GM12878 (cell line): ENCODE data around the gene SHLD1. TPM values are rescaled to one million over a fixed set of nuclear protein-coding genes. Genes with fewer than 3 reads are reported as not detected.

Experiments
- ATAC-seq: fragments of 200-7000 bp; cut with Tn5 transposase; 3 replicates; pipeline ENCODE4 v1.9.1; 2020; ENCODE audit warnings: mild to moderate bottlenecking, moderate library complexity
- BruUV-seq: library from RNA; stranded (reverse); fragments of 400-500 nt; replicated peaks from 2 replicates; lab custom pipeline; 2021; lab: Mats Ljungman, UMichigan
- CTCF ChIA-PET: fragments of 300-600 bp; sonication (Branson Sonifier 250); formaldehyde crosslinking; extraction: SDS; loops from one replicate; lab custom pipeline; 2021; ENCODE audit warnings: inconsistent platforms; lab: Yijun Ruan, JAX
- POLR2A ChIA-PET: fragments of 350-600 bp; formaldehyde crosslinking; extraction: SDS; loops from one replicate; lab custom pipeline; 2021; ENCODE audit warnings: inconsistent platforms; lab: Charles Lee
- RAD21 ChIA-PET: fragments of 300-600 bp; sonication (Branson Sonifier 250); formaldehyde crosslinking; loops from one replicate; lab custom pipeline; 2023; ENCODE audit warnings: antibody characterized with exemption; ENCODE audit not compliant: unreplicated experiment; lab: Charles Lee
- SMC1A ChIA-PET: fragments of 300-600 bp; sonication (Branson Sonifier 250); formaldehyde crosslinking; loops from one replicate; lab custom pipeline; 2023; ENCODE audit not compliant: unreplicated experiment, uncharacterized antibody; lab: Charles Lee
- DNase-seq: peaks from one replicate; pipeline ENCODE4 v3.0.0-alpha.2; 2011; ENCODE audit warnings: low read depth, low spot score
- FAIRE-seq: peaks from 3 replicates; lab custom pipeline; 2011; peaks lifted over from hg19 to GRCh38; lab: Jason Lieb, UNC
- H2AFZ ChIP-seq: 2 replicates; pipeline ENCODE4 v1.6.0; 2011; ENCODE audit warnings: low read depth, low read length, control low read depth; ENCODE audit not compliant: control insufficient read depth
- H3K27ac ChIP-seq: 2 replicates; pipeline ENCODE4 v1.5.1; 2011; ENCODE audit warnings: control low read depth; ENCODE audit not compliant: control insufficient read depth, insufficient read depth
- H3K27me3 ChIP-seq, 2 experiments: replicated peaks in 1 of 2; 2 replicates each; pipeline versions ENCODE4 v1.6.0 to v1.6.1; 2011; ENCODE audit warnings: low read length in 1 of 2; ENCODE audit not compliant: control insufficient read depth in 2 of 2, insufficient read depth in 2 of 2
- H3K36me3 ChIP-seq, 2 experiments: 2 replicates each; pipeline ENCODE4 v1.5.1; 2011; ENCODE audit warnings: low read length in 1 of 2; ENCODE audit not compliant: control insufficient read depth in 2 of 2, insufficient read depth in 2 of 2
- H3K4me1 ChIP-seq: 2 replicates; pipeline ENCODE4 v1.6.1; 2011; ENCODE audit warnings: mild to moderate bottlenecking, low read length, moderate library complexity, mixed read lengths; ENCODE audit not compliant: control insufficient read depth, insufficient read depth
- H3K4me2 ChIP-seq: 2 replicates; pipeline ENCODE4 v1.6.0; 2011; ENCODE audit warnings: control low read depth; ENCODE audit not compliant: control insufficient read depth, insufficient read depth
- H3K4me3 ChIP-seq: fragments of 200-600 bp; sonication (generic); 2 replicates; pipeline ENCODE4 v1.5.1; 2016
- H3K79me2 ChIP-seq: 2 replicates; pipeline ENCODE4 v1.6.0; 2011; ENCODE audit warnings: low read length; ENCODE audit not compliant: control insufficient read depth, insufficient read depth
- H3K9ac ChIP-seq: 2 replicates; pipeline ENCODE4 v1.8.0; 2011; ENCODE audit warnings: low read length, control low read depth, mixed read lengths; ENCODE audit not compliant: control insufficient read depth, insufficient read depth
- H3K9me3 ChIP-seq: replicated peaks from 3 replicates; pipeline ENCODE4 v1.5.1; 2011; ENCODE audit warnings: mild to moderate bottlenecking, low read length; ENCODE audit not compliant: control insufficient read depth, insufficient read depth
- H4K20me1 ChIP-seq: 2 replicates; pipeline ENCODE4 v1.6.0; 2011; ENCODE audit not compliant: control insufficient read depth, insufficient read depth
- CBFB ChIP-seq: IDR thresholded peaks from 2 replicates; pipeline ENCODE4 v1.6.1; 2016; ENCODE audit warnings: antibody characterized with exemption, low read depth
- CEBPB ChIP-seq, 2 experiments: fragments of 150-350 bp in 1 of 2; IDR thresholded peaks; 2 replicates each; pipeline ENCODE4 v1.6.1; 2012 to 2014; ENCODE audit warnings: low read depth in 2 of 2, low read length in 2 of 2, borderline replicate concordance in 1 of 2, inconsistent platforms in 1 of 2
- CHD2 ChIP-seq: IDR thresholded peaks from 2 replicates; pipeline ENCODE4 v1.6.1; 2011; ENCODE audit warnings: low read depth, low read length, improper control_type of control experiment, borderline replicate concordance
- CTCF ChIP-seq, 3 experiments: IDR thresholded peaks in 2 of 3; conservative IDR thresholded peaks in 1 of 3; 2 replicates each; pipeline ENCODE4 v1.5.1; 2011; ENCODE audit warnings: low read depth in 3 of 3, low read length in 3 of 3, mild to moderate bottlenecking in 3 of 3, control low read depth in 2 of 3, moderate library complexity in 2 of 3, inconsistent platforms in 1 of 3, mixed read lengths in 1 of 3; ENCODE audit not compliant: control insufficient read depth in 2 of 3, insufficient read depth in 1 of 3; ENCODE audit errors: extremely low read depth in 1 of 3
- ETV6 ChIP-seq, 2 experiments: fragments of 450-650 bp in 1 of 2; IDR thresholded peaks in 1 of 2; conservative IDR thresholded peaks in 1 of 2; 2 replicates each; pipeline ENCODE4 v1.6.1; 2014; ENCODE audit warnings: antibody characterized with exemption in 1 of 2, borderline replicate concordance in 1 of 2, low read depth in 1 of 2, mild to moderate bottlenecking in 1 of 2, moderate library complexity in 1 of 2
- GABPA ChIP-seq: IDR thresholded peaks from 2 replicates; pipeline ENCODE4 v1.6.1; 2014; ENCODE audit warnings: antibody characterized with exemption, low read depth, mild to moderate bottlenecking, inconsistent platforms
- JUNB ChIP-seq: IDR thresholded peaks from 2 replicates; pipeline ENCODE4 v1.6.1; 2016; ENCODE audit warnings: antibody characterized with exemption, mild to moderate bottlenecking
- KAT2A ChIP-seq: conservative IDR thresholded peaks from 2 replicates; pipeline ENCODE4 v1.6.1; 2011; ENCODE audit warnings: low read depth, low read length; ENCODE audit not compliant: control insufficient read depth
- MYB ChIP-seq: fragments of 150-350 bp; IDR thresholded peaks from 2 replicates; pipeline ENCODE4 v1.6.1; 2014; ENCODE audit warnings: mild to moderate bottlenecking, low read depth, low read length, borderline replicate concordance
- POLR2AphosphoS5 ChIP-seq: IDR thresholded peaks from 2 replicates; pipeline ENCODE4 v1.6.1; 2011; ENCODE audit warnings: mild to moderate bottlenecking, low read length, inconsistent platforms
- SMAD5 ChIP-seq: IDR thresholded peaks from 2 replicates; pipeline ENCODE4 v1.6.1; 2016; ENCODE audit warnings: antibody characterized with exemption, low read depth
- SMARCA5 ChIP-seq: fragments of 450-650 bp; IDR thresholded peaks from 2 replicates; pipeline ENCODE4 v1.6.1; 2017; ENCODE audit warnings: mild to moderate bottlenecking
- STAT3 ChIP-seq: IDR thresholded peaks from 2 replicates; pipeline ENCODE4 v1.6.1; 2011; ENCODE audit warnings: low read depth, low read length, improper control_type of control experiment
- TCF12 ChIP-seq: IDR thresholded peaks from 2 replicates; pipeline ENCODE4 v1.6.1; 2011; ENCODE audit warnings: low read depth, mild to moderate bottlenecking, low read length
- TCF3 ChIP-seq: IDR thresholded peaks from 2 replicates; pipeline ENCODE4 v1.6.1; 2012; ENCODE audit warnings: low read depth, mild to moderate bottlenecking, low read length, borderline replicate concordance; ENCODE audit not compliant: insufficient read depth
- USF2 ChIP-seq: IDR thresholded peaks from 2 replicates; pipeline ENCODE4 v1.6.1; 2011; ENCODE audit warnings: low read depth, low read length, improper control_type of control experiment, borderline replicate concordance
- ZNF207 ChIP-seq: fragments of 450-650 bp; IDR thresholded peaks from 2 replicates; pipeline ENCODE4 v1.6.1; 2014; ENCODE audit warnings: antibody characterized with exemption, mild to moderate bottlenecking, borderline replicate concordance
- WGBS: methylation state at CpG from one replicate; pipeline ENCODE4 v1.1.6; 2016; ENCODE audit warnings: low lambda C conversion rate; ENCODE audit not compliant: insufficient replicate concordance, insufficient coverage; ENCODE audit errors: missing lambda C conversion rate; 5-methylcytosine and 5-hydroxymethylcytosine counted together
- in situ Hi-C: fragments of 300-500 bp; cut with MboI; formaldehyde crosslinking; loops from 9 replicates; pipeline ENCODE4 v1.14.3; 2018; ENCODE audit warnings: mixed read lengths
- intact Hi-C: fragments of 100-400 bp; cut with micrococcal nuclease; formaldehyde crosslinking; loops from one replicate; pipeline ENCODE4 v1.14.2; 2022; ENCODE audit not compliant: unreplicated experiment
- polyA plus RNA-seq, 11 experiments: library from polyadenylated mRNA; depleted of rRNA in 4 of 11; unstranded in 6 of 11; stranded (reverse) in 5 of 11; fragments of >200 nt; fragmentation: Nextera tagmentation in 4 of 11; fragmentation: Illumina TruSeq in 1 of 11; extraction: Ambion mirVana in 4 of 11; extraction: Trizol in 1 of 11; gene quantifications; 1 replicate in 1 of 11; 2 replicates in 10 of 11; pipeline versions ENCODE4 v1.2.1 to v1.2.3, GENCODE V29; 2011 to 2016; ENCODE audit warnings: inconsistent platforms in 2 of 11, missing spikeins in 2 of 11, low read depth in 1 of 11
- total RNA-seq, 4 experiments: library from RNA; depleted of rRNA in 3 of 4; stranded (reverse); fragments of >200 nt in 3 of 4; fragmentation: Illumina TruSeq in 1 of 4; extraction: Trizol in 1 of 4; gene quantifications; 2 replicates each; pipeline versions ENCODE4 v1.2.1 to v1.2.3, GENCODE V29; 2013 to 2021

The SHLD1 gene
- total and polyA plus RNA-seq, 10 of the 15 experiments (the other 5 are each of a cell fraction or from before 2014, with no cell fraction given), result 10.8 to 70.9 (median 25.4) TPM

GRCh38 chr20:5863040-5863833, 113.0 kb downstream of the SHLD1 start (continued):
- TF ChIP-seq KAT2A, result no peak
- no peak for TF ChIP-seq CEBPB (IDR thresholded peaks at IDR 0.05; ENCODE audit: borderline replicate concordance in 1 of 2, low read depth in 2 of 2, low read length in 2 of 2)

GRCh38 chr20:5864428-5864827, 114.2 kb downstream of the SHLD1 start:
- Histone ChIP-seq H3K36me3 (no peaks in the 10 kb centered on the region), H3K9ac (no peak overlapping the region), H3K27me3 (no peaks in the 10 kb centered on the region), H3K4me3 (no peak overlapping the region), H3K9me3 (no peaks in the 10 kb centered on the region), H3K27ac (no peak overlapping the region), H3K79me2 (no peaks in the 10 kb centered on the region), H4K20me1 (no peaks in the 10 kb centered on the region), H3K4me1 (no peaks in the 10 kb centered on the region), H3K4me2 (no peak overlapping the region), H2AFZ (no peak overlapping the region)
- DNase-seq (no peak), ATAC-seq (no peak), FAIRE-seq (no peak)
- BruUV-seq, result no TSS peak
- no peak for TF ChIP-seq USF2
- TF ChIP-seq CTCF (IDR thresholded peaks at IDR 0.05 in 2 of 3, conservative IDR thresholded peaks at IDR 0.05 in 1 of 3; ENCODE audit: control insufficient read depth in 2 of 3, extremely low read depth in 1 of 3, insufficient read depth in 1 of 3, low read depth in 3 of 3, low read length in 3 of 3), result no peak
- TF ChIP-seq SMAD5, result no peak
- no peak for TF ChIP-seq GABPA
- no peak for TF ChIP-seq TCF12
- TF ChIP-seq CBFB, result no peak
- no peak for TF ChIP-seq CHD2
- TF ChIP-seq MYB, result no peak
- TF ChIP-seq STAT3, result no peak
- TF ChIP-seq TCF3, result no peak
- no peak for TF ChIP-seq SMARCA5
- TF ChIP-seq ETV6 (conservative IDR thresholded peaks at IDR 0.05 in 1 of 2, IDR thresholded peaks at IDR 0.05 in 1 of 2; ENCODE audit: borderline replicate concordance in 1 of 2, low read depth in 1 of 2), result no peak
- no peak for TF ChIP-seq ZNF207
- TF ChIP-seq JUNB, result no peak
- no peak for TF ChIP-seq POLR2AphosphoS5
- SMC1A ChIA-PET, result interaction anchor here (1.2 kb wide), 1 partner anchor 76 kb away, joined by 3 read pairs; no protein-coding TSS in a partner anchor
- POLR2A ChIA-PET, result no interaction called here
- CTCF ChIA-PET, result interaction anchor here (1.4 kb wide), 1 partner anchor 76 kb away, joined by 4 read pairs; no protein-coding TSS in a partner anchor
- in situ Hi-C loops, result no loop called here
- WGBS, result 90% methylated on average over 6 of the region's 6 CpGs
- RAD21 ChIA-PET, result no interaction called here
- intact Hi-C loops, result no loop called here
